Activated gamma-delta T cell treated with anti-CD3 and anti-CD28 coated beads, Interleukin-2, amount 50 U/mL, for 16 hours (primary cell): ENCODE measurements around the gene ADCY9.
A peak's percentile ranks its signal among the peaks of the same experiment; 100 is the strongest.

ENCODE experiments used
- DNase-seq: peaks from one replicate; pipeline ENCODE4 v3.0.0-alpha.2; 2020; ENCODE audit warnings: low read depth

Gene ADCY9

DNA sequence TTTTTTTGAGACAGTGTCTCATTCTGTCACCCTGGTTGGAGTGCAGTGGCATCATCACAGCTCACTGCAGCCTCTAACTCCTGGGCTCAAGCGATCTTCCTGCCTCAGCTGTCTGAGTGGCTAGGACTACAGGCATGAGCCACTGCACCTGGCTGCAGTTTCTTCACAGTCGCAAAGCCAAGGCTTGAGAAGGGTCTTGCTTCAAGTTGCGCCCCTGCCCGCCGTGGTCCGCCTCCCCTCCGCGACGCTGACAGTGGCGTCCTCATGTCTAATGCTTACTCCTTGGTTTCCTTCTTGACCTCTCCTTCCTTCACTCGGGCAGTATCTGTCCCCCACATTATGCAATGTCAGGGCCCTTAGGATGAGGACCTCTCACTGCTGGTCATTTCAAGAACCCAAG lies 112.7 kb downstream of the ADCY9 start:
- no peak for DNase-seq

DNA sequence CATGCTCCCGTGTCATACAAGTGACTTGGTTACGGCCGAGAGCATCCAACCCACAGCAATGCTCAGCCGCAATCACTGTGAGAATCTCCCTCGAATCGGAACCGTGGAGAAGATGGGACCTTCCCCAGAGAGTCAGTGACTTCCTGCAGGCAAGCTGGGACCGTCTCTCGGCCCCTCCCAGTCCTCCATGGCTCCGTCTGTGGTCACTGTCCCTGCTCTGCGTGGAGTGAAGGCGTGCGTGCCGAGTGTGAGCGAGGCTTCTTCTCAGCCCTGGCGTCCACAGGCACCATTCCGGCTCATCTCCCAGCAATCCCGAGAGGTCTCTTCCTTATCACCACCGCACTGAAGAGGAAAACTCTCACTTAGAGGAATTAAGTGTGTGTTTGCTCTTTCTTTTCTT lies 113.1 kb downstream of the ADCY9 start:
- DNase-seq: no peak

DNA sequence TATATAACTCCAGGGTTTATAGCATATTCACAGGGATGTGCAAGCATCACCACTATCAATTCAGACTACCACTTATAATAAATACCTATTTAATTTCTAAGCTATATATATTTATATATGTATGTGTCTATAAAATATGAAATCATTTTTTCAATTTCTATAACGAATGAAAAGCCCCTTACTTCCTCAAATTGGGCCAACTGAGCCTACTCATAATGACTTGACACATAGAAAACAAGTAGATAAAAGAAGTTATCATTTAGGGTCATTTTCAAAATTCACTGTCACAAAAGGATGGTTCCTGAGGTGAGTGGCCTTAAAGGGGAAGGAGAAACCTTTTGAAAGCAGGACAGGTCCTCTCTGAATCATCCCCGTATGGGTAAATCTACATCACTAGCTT lies 114.1 kb downstream of the ADCY9 start:
- no peak for DNase-seq

DNA sequence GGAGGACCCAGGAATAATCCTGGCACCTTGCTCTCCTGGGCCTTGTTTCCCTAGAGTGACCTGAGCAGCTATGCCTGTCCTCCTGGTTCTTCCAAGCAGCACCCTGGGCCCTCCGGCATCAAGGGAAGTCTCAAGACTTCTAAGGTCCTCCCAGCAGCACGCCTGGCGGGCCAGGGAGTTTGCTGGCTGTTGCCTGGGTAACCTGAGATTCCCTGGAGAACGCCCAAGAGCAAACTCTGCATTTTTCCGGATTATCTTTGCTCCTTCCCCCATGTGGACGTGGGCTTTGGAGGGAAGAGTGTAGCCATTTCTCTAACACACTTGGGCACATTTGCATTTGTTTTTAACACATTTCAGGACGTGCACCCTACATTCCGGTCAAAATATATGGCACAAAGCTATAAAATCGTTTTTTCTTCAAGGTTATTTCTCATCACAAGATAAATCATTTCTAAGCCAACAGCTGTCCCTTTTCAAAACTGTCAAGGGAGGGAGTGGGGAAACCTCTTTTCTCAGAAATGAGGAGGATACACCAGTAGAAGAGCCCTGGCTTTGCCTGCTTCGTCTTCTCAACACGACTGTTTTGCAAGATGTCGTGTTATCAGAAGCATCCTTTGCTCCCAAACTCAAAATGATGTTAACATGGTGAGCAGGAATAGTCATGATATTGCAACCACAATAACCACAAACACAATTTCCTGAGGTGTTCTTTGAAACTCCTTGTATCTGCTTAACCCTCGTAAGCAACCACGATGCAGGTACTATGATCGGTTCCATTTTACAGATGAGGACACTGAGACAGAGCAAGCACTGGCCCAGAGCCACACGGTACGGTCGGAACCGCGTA lies 116.5 kb downstream of the ADCY9 start:
- no peak for DNase-seq

DNA sequence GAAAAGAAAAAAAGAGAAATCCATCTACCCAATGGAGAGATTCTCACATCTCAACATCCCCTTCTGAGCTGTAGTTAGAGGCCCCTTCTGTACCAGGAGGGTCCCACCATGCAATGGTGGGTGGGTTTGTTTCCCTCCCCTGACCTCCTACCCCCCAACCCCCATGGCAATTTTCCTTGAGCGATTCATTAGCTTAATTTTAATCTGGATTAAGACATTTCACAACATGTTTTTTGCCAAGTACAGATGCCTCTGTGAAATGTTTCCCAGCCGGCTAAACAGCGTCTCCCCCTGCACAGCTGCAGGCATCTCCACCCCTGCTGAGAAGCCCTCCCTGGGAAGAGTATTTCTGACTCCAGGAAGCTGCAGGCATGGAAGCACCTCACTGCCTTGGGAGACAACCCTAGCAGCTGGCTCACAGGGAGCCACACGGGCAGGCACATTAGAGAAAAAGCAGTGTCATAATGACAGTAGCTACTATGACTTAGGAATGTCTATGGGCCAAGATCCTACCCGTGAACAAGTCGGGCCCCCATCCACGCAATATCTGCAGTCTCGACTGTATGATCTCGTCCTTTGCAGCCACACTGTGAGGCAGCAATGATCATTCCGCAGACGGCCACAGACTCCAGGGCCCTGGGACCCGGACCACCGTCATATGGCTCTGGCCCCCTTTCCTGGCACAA lies 117.3 kb downstream of the ADCY9 start:
- no peak for DNase-seq

DNA sequence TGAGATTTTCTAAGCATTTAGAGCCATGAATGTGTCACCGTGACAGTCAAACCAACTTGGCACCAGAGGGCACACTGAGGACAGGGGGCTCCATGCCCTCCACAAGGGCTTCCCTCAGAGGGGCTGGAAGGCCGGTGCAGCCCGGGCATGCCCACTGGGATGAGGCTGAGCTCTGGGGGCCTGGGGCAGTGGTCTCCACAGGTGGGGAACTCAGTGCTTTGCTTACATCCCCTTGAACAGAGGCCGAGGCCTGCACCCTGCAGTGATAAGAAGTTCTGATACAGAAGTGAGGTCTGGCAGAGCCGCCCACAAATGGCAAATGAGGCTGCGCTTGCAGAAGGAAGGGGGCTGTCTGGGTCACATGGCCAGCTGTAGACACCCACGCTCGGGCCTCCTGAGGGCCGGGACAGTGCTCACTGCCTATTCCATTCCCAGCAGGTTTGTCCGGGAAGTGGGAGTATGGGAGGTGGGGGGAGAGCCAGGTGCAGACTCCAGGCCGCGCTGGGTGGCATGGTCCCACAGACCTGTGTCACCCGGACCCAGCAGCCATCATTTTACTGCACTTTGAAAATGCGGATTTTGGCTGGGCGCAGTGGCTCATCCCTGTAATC lies 118.9 kb downstream of the ADCY9 start:
- DNase-seq: no peak

DNA sequence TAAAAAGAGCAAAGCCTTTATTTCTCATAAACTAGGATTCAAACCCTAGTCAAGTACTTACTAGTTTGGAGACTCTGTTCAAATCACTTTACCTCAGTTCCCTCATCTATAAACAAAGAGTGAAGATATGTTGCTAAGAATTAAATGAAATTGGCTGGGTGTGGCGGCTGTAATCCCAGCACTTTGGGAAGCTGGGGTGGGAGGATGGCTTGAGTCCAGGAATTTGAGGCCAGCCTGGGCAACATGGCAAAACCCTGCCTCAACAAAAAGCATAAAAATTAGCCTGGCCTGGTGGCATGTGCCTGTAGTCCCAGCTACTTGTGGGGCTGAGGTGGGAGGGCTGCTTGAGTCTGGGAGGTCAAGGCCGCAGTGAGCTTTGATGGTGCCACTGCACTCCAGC lies 121.2 kb downstream of the ADCY9 start:
- DNase-seq: no peak

DNA sequence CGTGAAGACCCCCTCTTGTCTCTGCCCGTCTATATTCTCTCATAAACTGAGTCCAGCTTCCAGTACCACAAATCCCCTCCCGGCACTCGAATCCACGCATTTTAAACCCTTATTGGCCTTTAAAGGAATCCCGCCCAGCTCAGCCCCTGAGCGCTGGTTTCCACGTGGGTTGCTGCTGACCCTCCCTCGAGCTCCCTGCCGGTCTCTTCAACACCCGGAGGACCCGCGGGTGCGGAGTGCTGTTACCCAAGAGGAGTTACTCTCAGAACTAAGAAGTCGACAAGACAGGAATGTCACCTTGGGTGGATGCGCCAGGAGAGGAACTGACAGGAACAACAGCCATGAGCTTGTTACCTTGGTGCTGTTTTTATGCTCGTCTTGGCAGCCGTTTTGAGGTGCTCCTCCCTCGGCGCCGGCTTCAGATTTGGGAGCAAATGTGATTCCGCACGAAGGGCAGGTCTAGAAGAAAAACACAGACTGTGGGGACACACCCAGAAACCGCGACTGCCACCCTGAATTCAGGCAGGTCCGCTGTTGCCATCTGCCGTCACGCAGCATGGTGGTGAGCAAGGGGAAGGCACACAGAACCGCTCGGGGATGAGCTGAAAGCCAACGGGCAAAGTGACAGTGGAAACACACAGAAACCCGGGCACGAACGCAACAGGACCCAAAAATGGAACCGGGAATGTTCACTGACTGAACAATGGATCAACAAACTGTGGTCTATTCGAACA lies 123.0 kb downstream of the ADCY9 start:
- no peak for DNase-seq

DNA sequence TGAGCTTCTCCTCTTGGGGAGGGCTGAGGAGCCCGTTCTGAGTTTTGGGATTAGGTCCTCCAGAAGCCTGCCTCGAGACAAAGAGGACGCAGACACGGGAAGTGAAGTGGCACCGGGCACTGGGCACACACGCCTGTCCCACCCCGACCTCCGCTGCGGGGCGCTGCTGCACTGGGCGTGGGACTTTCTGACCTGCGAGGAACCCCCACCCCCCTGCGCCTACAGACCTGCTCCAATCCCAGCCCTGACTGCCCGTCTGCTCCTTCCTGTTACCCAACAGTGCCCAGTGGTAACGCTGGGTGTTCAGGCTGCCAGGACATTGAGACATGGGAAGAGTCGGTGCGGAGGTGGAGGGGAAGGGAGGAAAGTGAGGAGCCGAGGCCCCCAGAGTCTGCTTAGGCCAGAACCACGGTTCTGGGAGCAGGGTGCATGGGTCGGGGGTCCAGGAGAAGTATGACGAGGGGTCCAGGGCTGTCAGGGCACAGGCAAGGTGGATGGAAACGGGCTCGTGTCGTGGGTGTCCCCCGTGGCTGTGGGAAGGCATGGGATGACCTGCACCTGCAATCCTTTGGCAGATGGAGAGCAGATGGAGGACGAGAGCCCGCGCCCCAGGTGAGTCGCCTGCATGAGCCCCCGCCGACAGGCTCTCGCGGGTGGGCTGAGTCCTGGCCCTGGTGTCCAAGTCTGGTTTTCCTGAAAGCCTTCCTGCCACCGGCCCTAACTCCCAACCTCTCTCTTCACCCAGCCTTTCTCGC lies 123.8 kb downstream of the ADCY9 start:
- DNase-seq: no peak

DNA sequence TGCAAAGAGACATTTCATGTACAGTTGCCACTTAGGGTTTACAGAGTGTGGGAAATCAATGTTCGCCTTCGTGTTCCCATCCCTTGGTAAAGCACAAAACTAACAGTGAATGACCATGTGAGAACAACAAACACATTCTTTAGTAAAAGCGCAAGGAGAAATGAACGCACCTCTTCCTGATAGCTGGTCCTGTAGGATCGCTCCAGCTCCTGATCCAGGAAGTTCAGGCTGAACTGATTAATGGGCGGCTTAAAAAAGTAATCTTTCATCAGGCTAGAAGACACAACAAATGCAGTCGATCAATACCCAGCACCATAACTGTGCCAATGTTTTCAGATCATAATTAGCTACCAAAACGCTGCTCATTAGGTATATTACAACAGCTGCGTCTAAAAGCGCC lies 127.4 kb downstream of the ADCY9 start:
- DNase-seq: no peak

DNA sequence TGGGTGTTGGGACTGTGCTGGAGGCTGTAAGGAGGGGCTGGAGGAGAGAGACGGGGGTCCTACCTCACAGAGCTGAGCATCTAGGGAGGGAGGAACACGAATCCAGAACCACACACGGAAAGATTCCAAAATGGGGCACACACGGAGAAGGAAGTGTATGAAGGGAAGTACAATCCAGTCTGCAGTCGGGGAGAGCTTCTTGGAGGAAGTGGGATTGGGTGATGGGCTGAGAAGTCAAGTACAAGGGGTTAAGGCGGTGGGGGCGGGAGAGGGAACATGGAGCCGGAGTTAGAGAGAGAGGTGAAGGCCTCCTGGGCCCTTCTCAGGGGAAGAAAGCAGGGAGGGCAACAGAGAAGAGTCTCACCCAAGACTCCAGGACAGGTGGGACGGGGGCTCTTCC lies 128.2 kb downstream of the ADCY9 start:
- no peak for DNase-seq

DNA sequence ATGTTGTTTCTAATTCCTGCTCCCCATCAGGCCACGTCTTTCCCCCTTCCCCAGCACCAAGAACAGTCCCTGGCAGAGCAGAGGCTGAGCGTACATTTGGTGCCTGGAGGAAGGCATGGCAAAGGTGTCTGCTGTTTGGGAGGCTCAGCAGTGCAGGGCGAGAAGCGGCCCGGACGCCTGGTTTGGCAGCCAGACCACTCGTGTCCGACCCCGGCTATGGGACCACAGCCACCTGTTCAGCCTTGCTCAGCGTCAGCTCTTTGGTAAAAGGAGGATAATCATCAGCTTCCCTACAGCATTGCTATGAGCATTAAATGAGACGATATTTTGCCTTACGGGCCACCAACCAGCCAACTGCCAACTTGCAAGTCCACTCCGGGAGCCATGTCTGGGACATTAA lies 129.0 kb downstream of the ADCY9 start:
- DNase-seq: no peak

DNA sequence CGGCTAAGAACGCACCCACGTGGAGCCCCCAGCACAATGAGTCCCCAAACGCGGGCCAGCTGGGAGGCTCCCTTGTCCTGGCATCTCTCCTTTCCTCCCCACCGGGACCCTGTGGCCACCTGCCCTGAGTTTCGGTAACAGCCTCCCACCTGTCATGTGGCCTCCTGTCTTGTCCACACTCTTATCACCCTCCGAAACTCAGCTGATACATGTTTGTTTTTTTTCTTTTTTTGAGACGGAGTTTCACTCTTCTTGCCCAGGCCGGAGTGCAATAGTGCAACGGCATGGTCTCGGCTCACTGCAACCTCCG lies 130.1 kb downstream of the ADCY9 start:
- no peak for DNase-seq

DNA sequence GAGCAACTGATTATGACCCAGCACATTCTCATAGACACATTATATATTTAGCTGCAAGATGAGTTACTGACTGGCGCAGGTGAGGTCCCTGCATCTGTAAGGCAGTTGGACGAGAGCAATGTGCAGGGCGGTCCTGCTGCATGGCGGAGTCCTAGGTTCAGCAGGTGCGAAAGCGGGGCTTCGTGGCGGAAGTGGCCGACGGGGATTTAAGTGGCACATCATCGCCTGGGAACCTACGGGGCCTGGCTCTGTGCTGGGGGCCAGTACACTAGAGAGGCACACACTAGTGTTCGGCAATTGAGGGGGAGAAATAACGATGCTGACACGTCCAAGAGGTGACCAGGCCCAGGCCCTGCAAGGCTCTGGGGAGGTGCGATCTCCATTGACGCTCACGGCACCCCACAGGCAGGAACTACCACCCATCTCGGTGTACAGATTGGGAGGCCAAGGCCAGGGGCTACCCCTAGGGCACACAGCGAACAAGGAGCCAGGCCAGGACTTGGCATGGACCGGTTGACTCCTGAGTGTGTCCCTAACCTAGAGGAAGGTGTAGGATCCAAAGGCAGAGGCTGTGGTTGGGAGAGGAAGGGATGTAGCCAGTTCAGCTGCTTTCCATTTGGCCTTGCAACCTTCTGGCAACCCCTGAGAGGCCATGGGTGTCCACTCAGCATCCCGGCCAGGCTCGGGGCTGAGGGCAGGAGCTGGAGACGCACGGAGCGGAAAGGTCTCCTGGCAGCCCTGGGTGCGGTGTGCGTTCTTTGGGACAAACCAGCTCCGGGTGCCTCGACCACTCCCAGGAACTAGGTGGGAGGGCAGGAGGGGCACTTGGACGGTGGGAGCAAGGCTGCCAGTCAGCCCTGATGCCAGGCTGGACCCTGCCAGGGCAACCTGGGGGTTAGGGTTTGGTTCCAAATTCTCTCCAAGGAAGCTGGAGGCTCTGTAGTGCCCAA lies 131.9 kb downstream of the ADCY9 start:
- DNase-seq: no peak

DNA sequence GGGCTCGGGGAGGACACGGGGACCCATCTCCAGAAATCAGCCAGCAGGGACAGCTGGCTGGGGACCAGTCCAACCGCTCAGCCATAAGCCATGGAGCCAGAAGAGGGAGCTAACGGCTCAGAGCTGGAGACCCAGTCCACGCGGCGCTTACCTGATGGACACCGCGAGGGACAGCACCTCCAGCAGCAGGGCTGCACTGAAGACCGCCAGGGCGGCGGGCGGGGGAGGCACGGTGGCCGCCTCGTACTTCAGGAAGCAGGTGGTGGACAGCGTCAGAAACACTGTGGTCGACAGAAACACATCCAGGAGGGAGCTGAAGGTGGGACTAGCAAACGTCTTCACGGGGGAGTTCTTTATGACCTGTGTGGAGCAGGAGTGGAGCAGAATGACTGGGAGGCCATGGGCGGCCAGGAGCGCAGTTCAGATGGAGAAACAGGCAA lies 133.1 kb downstream of the ADCY9 start:
- DNase-seq: peak; percentile 9

DNA sequence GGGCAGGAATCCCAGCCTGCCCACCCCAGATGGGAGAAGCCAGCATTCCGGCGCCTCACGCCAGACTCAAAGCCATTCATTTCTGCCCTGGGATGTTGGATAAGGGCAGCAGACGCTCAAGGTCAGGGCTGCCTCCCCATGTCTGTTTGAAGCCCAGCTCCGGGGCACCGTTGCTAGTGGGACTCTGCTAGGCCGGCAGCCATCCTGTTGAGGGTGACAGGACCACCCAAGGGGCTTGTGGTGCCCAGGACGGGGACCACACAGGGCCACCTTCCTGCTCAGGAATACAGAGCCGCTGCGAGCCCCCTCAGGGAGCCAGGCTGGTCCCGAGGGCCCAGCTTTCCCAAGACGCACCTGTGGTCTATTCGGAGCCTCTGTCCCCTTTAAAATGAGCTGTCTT lies 134.0 kb downstream of the ADCY9 start:
- no peak for DNase-seq

DNA sequence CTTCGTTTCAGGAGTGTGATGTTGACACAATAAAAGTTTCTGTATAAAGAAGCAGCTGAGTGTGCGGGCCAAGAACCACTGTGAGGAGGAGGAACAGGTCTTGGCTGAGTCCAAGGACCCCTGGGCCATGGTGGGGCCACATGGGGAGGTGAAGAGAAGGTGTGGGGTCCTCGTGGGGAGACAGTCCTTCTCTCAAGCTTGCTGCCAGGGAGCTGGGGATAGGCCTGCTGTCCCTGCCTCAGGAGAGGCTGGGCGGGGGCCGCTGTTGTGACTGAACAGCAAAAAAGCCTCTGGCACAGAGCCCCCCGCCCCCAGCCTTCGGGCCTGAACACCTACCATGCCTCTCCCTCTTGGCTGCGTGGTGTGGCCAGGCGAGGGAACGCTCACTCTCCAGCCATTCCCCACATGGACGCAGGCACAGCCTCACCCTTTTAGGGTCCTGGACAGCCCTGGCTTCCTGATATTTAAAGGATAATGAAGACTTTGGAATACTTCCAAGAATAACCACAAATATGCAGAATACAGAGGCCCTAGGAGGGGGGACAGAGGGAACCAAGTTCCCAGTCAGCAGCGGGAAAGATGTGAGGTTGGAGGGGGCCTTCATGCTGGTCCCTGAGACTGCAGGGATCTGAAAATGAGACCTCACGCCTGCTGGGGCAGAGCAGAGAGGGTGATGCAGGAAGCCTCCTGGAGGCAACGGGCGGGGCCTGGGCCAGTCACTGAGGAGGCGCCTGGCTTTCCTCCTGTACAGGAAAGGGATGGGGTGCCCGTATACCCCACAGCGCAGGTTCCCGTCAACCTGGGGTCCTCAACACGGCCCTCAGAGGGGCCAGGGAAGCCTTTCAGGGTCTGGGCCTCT lies 135.8 kb downstream of the ADCY9 start:
- no peak for DNase-seq

DNA sequence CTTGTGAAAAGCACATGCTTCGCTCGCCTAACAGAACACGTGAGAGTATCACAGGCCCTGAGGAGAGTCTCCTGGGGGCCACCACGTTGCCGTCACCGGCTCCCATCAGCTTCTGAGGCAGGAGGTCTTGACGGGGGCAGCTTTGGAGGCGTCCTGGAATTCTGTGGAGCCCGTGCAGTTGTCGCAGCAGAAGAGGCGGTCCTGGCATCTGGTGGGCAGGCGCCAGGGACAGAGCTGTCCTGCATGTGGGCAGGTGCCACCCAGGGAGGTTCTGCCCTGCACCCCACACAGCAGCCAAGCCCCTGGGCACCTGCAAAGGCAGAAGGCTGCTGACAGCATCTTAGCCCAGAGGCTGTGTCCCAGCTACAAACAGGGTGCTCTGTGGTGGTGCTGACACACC lies 136.7 kb downstream of the ADCY9 start:
- DNase-seq: no peak

DNA sequence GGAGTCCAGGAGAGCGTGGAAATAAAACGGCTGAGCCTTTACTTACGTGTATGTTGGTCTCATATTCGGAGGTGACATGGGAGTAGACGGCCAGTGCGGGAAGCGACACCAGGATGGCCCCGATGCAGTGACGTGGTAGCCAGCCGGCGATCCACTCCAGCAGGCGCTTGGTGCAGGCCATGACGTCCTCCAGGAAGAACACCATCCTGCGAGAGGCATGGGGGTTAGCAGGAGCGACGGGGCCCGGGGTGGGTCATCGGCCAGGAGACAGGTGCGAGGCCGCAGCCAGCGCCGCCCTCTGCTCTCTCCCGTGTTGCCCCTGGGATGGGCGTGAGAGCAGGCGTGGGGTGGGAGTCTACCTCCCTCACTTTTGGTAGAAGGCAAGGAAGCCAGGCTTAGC lies 137.2 kb downstream of the ADCY9 start:
- DNase-seq: no peak

DNA sequence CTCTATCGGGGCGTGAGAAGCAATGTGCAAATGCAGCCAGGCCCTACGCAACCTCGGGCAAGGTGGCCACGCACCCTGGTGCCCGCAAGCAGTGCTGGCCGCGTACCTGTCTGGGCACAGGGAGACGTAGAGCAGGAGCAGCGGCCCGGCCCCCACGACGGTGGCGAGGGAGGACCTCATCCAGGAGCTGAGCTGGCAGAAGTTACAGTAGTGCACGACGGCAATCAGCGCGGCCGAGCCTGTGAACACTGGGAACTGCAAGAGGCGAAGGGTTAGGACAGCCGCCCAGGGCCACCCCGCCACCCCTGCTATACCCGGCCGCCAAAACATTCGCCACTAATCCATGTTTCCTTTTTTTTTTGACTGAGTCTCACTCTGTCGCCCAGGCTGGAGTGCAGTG lies 138.9 kb downstream of the ADCY9 start:
- no peak for DNase-seq
